Measurements from ENCODE around the gene RGS7BP. TPM values are rescaled to one million over a fixed set of nuclear protein-coding genes. Genes with fewer than 3 reads are reported as not detected.

Gene RGS7BP
- 1 to 10 TPM in 1 of 3 donors, under 1 TPM in 2; under 0.01 to 1.4 (median 0.29) TPM for total RNA-seq

DNA sequence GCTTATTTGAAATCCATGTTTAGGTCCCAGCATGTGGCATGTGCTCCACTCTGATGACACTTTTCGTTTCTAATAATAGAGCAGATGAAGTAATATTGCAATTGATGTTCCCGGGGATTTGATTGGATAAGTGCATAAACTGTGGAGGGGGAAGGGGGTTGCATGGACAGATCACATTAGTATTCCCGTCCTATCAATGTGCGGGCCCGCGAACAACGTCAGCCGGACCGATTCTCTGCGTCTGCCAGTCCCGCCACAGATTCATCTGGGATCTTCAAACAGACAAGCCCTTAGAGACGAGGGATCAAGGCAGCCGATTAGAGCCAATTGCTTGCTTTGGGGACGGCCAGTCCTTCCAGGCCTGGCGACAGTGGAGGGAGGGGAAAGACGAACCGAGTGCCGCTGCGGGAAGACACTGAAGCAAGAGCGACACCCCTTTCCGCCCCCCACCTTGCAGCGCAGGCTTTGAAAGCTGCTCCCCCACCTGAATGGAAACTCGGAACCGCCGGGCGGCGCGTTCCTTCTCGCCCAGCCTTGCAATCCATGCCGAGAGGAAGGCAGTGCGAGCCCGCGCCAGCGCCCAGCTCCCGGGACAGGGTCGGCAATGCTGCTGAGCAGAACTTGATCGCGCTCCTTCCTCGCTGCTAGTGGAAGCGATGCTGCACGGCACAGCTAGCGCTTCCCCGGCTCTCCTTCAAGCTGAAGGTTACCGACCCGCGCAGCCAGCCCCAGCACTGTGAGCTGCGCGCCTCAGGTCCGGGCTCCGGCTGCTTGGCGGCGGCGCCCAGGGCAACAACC is at the start of gene RGS7BP:
RGS7BP (plus strand) TSS at position 247 of the 798 bp plus-strand sequence. CDS start 610 bp downstream, outside the sequence.
- H3K4me3 ChIP-seq: peak within 1 kb of the TSS; percentile 46 to 66 (median 51)
- H3K27ac ChIP-seq: no peak within 1 kb of the TSS
- H3K9me3 ChIP-seq: no peaks in the 10 kb centered on the region
- no peaks in the 10 kb centered on the region for H3K4me1 ChIP-seq
- intact Hi-C loops (cut with DNase I; ENCODE audit: low total_unique reads): no loop called here
- DNase-seq (ENCODE audit: low spot score in 2 of 2): no peak
- no peak for TF ChIP-seq POLR2AphosphoS5 (IDR thresholded peaks at IDR 0.05)
- no peak for TF ChIP-seq POLR2A (IDR thresholded peaks at IDR 0.05)
- TF ChIP-seq, protein P1, sequence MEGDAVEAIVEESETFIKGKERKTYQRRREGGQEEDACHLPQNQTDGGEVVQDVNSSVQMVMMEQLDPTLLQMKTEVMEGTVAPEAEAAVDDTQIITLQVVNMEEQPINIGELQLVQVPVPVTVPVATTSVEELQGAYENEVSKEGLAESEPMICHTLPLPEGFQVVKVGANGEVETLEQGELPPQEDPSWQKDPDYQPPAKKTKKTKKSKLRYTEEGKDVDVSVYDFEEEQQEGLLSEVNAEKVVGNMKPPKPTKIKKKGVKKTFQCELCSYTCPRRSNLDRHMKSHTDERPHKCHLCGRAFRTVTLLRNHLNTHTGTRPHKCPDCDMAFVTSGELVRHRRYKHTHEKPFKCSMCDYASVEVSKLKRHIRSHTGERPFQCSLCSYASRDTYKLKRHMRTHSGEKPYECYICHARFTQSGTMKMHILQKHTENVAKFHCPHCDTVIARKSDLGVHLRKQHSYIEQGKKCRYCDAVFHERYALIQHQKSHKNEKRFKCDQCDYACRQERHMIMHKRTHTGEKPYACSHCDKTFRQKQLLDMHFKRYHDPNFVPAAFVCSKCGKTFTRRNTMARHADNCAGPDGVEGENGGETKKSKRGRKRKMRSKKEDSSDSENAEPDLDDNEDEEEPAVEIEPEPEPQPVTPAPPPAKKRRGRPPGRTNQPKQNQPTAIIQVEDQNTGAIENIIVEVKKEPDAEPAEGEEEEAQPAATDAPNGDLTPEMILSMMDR (IDR thresholded peaks at IDR 0.05): no peak
- no peaks in the 10 kb centered on the region for H3K36me3 ChIP-seq
- H3K27me3 ChIP-seq: peaks cover 0 to 10% of the 10 kb centered on the region in 2 donors

DNA sequence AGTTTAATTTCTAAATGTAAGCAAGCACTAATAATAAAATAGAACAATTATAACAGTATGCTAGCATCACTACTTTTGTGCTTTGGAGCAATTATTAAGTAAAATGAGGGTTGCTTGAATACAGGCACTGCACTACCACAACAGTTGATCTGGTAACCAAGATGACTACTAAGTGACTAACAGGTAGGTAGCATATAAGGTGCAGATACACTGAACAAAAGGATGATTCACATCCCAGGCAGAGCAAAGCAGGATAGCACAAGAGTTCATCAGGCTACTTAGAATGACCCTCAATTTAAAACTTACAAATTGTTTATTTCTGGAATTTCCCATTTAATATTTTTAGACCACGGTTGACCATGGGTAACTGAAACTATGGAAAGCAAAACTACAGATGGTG is 48.0 kb upstream of the RGS7BP start:
- TF ChIP-seq, protein P1 (IDR thresholded peaks at IDR 0.05): no peak
- TF ChIP-seq POLR2A (IDR thresholded peaks at IDR 0.05) (no peak), POLR2AphosphoS5 (IDR thresholded peaks at IDR 0.05) (no peak)

DNA sequence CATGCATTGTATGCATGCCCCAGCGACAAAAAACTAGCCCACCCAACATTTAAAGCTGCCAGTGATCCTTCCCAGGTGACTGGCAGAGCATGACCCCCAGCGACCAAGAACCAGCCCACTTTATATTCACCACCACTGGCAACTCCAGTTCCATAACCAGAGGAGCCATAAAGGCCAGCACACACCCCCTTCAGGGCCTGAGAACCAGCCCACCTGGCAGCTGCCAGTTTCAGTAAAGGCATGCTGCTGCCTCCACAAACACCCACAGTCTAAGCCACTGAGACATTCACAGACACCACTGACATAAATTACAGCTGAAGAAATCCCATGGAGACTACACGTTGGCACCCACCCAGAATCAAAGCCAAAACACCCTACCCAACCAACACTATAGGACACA is 46.9 kb upstream of the RGS7BP start:
- intact Hi-C loops (cut with DNase I; ENCODE audit: low total_unique reads): no loop called here

More for the DNA sequence above, 48.0 kb upstream of the RGS7BP start:
- no peak for DNase-seq (ENCODE audit: low spot score in 2 of 2)
- peaks cover 0 to 4% of the 10 kb centered on the region in 2 donors for H3K9me3 ChIP-seq
- no peaks in the 10 kb centered on the region for H3K36me3 ChIP-seq
- no peaks in the 10 kb centered on the region for H3K27me3 ChIP-seq
- H3K27ac ChIP-seq: no peak overlapping the region
- intact Hi-C loops (cut with DNase I; ENCODE audit: low total_unique reads): no loop called here
- no peak overlapping the region for H3K4me3 ChIP-seq
- no peaks in the 10 kb centered on the region for H3K4me1 ChIP-seq

DNA sequence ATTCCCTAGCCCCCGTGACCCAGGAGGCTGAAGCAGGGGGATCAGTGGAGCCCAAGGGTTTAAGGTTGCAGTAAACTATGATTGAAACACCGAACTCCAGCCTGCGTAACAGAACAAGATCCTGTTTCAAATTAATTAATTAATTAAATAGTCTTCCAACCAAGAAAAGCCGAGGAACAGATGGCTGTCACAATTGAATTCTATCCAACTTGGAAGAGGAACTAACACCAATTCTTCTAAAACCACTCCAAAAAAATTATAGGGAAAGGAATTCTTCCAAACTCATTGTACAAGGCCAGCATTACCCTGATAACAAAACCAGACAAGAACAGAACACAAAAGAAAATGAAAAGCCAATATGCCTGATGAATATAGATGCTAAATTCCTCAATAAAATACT is 43.4 kb upstream of the RGS7BP start:
- Histone ChIP-seq H3K4me3 (no peak overlapping the region), H3K4me1 (no peaks in the 10 kb centered on the region), H3K27ac (no peak overlapping the region), H3K36me3 (no peaks in the 10 kb centered on the region), H3K27me3 (no peaks in the 10 kb centered on the region), H3K9me3 (peaks cover 5 to 8% of the 10 kb centered on the region in 2 donors)
- DNase-seq (ENCODE audit: low spot score in 2 of 2): no peak
- no peak for TF ChIP-seq POLR2AphosphoS5 (IDR thresholded peaks at IDR 0.05)
- no peak for TF ChIP-seq POLR2A (IDR thresholded peaks at IDR 0.05)
- TF ChIP-seq, protein P1 (IDR thresholded peaks at IDR 0.05): no peak
- intact Hi-C loops (cut with DNase I; ENCODE audit: low total_unique reads): no loop called here

More for the DNA sequence above, 46.9 kb upstream of the RGS7BP start:
- DNase-seq (ENCODE audit: low spot score in 2 of 2): no peak
- Histone ChIP-seq H3K4me3 (no peak overlapping the region), H3K4me1 (no peaks in the 10 kb centered on the region), H3K9me3 (peaks cover 0 to 8% of the 10 kb centered on the region in 2 donors), H3K27ac (no peak overlapping the region), H3K27me3 (no peaks in the 10 kb centered on the region), H3K36me3 (no peaks in the 10 kb centered on the region)
- TF ChIP-seq POLR2A (IDR thresholded peaks at IDR 0.05) (no peak), POLR2AphosphoS5 (IDR thresholded peaks at IDR 0.05) (no peak)
- TF ChIP-seq, protein P1 (IDR thresholded peaks at IDR 0.05): no peak

DNA sequence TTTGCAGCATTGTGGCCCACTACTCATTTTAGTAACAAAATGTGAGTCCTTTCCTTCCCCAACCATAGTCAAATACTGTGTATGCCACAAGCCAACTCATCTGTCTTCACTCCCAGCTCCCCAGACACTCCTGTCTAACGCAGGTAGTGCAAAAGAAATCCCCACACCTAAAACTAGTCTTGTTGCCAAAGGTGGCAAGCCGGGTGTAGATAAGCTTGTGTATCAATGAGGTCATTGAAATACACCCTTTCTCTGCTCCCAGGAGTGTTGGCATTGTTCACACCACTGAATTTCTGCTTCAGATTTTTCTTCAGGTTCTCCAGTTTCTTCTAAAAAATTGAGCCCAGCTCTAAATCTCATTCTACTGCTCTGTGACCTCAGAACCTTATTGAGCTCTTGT is 19.7 kb upstream of the RGS7BP start:
- no peak for DNase-seq (ENCODE audit: low spot score in 2 of 2)
- H3K4me1 ChIP-seq: no peaks in the 10 kb centered on the region
- intact Hi-C loops (cut with DNase I; ENCODE audit: low total_unique reads): no loop called here
- H3K4me3 ChIP-seq: no peak overlapping the region
- H3K36me3 ChIP-seq: no peaks in the 10 kb centered on the region
- TF ChIP-seq POLR2A (IDR thresholded peaks at IDR 0.05): no peak
- TF ChIP-seq, protein P1 (IDR thresholded peaks at IDR 0.05): no peak
- H3K27me3 ChIP-seq: no peaks in the 10 kb centered on the region
- peaks cover 4 to 7% of the 10 kb centered on the region in 2 donors for H3K9me3 ChIP-seq
- H3K27ac ChIP-seq: no peak overlapping the region
